GM19043 (cell line): ENCODE results near the gene ACTR8.
"Not testable (repeated sequence)": the region's sequence is repeated elsewhere in the genome, so short reads cannot be mapped to it uniquely, and the experiment has no call there.

Source experiments
- ATAC-seq: cut with Tn5 transposase; IDR thresholded peaks from one replicate; pipeline ENCODE4 v1.9.1; 2021; ENCODE audit warnings: low read depth; ENCODE audit not compliant: unreplicated experiment

The ACTR8 gene, protein sequence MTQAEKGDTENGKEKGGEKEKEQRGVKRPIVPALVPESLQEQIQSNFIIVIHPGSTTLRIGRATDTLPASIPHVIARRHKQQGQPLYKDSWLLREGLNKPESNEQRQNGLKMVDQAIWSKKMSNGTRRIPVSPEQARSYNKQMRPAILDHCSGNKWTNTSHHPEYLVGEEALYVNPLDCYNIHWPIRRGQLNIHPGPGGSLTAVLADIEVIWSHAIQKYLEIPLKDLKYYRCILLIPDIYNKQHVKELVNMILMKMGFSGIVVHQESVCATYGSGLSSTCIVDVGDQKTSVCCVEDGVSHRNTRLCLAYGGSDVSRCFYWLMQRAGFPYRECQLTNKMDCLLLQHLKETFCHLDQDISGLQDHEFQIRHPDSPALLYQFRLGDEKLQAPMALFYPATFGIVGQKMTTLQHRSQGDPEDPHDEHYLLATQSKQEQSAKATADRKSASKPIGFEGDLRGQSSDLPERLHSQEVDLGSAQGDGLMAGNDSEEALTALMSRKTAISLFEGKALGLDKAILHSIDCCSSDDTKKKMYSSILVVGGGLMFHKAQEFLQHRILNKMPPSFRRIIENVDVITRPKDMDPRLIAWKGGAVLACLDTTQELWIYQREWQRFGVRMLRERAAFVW

DNA sequence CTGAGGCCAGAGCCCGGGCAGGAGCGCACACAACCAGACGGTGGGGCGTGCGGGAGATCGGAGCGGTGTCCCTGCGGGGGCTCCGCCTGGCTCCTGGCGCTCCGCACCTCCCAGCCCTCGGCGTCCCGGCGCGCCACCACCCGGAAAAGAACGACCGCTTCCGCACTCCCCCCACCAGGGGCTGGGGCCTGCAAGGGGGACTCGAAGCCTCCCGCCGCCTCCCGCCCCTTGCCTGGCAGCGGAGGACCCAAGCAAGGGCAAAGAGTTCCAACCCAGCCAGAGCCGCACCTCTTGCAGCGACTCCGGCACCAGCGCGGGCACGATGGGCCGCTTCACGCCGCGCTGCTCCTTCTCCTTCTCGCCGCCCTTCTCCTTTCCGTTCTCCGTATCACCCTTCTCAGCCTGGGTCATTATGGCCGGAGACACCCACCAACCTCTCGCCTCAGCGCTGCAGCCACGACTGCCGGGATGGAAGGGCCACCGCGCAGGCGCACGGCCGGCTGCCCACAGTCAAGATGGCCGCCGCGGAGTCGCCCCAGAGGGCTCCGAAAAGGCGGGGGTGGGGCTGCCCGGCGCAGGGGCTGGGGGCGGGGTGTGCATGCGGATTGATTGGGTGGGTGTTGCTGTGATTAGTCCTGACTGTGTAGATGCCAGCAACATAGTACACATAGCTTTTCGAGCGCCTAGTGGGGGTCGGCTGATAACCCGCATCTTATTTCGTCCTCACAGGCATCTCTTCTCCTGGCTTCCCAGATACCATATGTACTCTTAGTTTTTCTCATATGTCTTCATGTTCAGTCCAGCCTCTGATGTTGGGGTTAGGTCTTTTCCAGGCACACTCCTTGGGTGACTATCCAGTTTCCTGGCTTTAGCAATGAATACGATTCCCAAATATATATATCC is at the start of gene ACTR8:
Gene ACTR8, minus strand, starts transcription at position 462 of the 903 bp plus-strand sequence. Its CDS starts 51 bp downstream, at position 411.
- peak; percentile 74 for ATAC-seq

DNA sequence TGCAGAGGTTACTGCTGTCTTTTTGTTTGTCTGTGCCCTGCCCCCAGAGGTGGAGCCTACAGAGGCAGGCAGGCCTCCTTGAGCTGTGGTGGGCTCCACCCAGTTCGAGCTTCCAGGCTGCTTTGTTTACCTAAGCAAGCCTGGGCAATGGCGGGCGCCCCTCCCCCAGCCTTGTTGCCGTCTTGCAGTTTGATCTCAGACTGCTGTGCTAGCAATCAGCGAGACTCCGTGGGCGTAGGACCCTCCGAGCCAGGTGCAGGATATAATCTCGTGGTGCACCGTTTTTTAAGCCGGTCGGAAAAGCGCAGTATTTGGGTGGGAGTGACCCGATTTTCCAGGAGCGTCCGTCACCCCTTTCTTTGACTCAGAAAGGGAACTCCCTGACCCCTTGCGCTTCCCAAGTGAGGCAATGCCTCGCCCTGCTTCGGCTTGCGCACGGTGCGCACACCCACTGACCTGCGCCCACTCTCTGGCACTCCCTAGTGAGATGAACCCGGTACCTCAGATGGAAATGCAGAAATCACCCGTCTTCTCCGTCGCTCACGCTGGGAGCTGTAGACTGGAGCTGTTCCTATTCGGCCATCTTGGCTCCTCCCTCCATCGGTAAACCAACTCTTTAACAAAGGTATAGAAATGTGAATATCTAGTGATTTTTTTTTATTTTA is 45.4 kb upstream of the ACTR8 start:
- not testable (repeated sequence) for ATAC-seq

DNA sequence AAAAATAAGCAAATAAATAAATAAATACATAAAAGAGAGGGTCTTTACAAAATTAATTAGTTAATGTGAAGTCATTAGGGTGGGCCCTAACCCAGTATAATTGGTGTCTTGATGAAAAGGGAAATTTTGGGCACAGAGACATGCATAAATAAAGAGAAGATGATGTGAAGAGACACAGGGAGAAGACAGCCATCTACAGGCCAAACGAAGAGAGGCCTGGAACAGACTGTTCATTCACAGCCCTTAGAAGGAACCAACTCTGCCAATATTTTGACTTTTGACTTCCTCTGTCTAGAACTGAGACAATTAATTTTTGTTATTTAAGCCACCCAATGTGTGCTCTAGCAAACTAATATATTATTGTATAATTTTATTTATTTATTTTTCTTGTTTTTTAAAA is 39.3 kb upstream of the ACTR8 start:
- no peak for ATAC-seq

DNA sequence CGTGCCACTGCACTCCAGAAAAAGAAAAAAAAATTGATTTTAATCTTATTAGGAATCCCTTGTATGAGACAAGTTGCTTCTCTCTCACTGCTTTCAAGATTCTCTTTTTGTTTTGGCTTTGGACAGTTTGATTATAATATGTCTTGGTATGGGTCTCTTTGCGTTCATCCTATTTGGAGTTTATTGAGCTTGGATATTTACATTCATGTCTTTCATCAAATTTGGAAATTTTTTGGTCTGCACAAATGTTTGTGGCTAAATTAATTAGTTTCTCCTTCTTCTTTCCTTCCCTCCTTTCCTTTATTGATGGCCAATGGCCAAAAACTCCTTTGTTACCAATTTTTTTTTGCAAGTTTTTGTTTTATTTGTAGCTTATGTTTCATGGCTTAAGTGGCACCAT is 37.8 kb upstream of the ACTR8 start:
- no peak for ATAC-seq

DNA sequence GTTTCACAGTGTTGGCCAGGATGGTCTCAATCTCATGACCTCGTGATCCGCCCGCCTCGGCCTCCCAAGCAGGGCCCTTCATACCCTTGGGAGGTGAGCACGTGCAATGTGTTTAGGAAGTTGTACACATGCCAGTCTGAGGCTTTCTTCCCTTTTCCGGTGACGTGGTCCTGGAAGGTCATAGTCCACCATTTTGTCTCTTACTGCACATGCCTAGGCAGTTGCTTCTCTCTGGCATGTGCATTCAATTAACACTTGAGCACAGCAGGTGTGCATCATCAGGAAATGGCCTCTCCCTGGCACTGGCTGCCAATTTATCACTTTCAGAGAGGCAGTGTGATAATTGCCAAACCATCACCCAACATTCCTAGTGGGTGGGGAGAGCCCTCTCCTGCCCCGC is 31.4 kb upstream of the ACTR8 start:
- no peak for ATAC-seq

DNA sequence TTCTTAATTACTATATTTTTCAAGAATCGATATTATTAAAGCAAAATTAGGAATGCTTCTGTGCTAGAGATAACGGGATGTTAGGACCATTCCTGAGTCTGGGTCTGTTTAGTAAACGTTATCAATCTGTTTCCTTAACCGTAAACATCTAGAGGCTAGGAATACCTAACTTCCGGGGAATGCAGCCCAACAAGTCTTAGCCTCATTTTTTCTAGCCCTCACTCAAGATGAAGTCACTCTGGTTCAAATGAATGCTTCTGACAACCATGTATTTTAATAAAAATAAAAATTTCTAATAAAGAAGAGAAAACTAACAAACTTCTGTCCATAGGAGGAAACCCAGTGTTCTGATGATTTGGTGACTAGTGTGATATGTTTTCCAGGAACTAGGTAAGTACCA is 20.8 kb upstream of the ACTR8 start:
- ATAC-seq: no peak

DNA sequence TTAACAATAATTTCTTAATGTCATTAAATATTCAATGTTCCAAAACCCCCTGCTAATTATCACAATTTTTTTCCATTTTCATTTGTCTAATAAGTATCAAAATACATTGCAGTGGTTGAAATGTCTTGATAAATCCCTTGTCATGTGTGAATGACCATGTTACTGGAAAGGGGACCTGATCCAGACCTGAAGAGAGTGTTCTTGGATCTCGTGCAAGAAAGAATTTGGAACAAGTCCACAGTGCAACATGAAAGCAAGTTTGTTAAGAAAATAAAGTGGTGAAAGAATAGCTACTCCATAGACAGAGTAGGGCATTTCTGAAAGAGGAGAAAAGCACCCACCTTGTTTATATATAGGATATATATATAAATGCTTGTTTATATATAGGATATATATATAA is 20.1 kb upstream of the ACTR8 start:
- ATAC-seq: no peak

DNA sequence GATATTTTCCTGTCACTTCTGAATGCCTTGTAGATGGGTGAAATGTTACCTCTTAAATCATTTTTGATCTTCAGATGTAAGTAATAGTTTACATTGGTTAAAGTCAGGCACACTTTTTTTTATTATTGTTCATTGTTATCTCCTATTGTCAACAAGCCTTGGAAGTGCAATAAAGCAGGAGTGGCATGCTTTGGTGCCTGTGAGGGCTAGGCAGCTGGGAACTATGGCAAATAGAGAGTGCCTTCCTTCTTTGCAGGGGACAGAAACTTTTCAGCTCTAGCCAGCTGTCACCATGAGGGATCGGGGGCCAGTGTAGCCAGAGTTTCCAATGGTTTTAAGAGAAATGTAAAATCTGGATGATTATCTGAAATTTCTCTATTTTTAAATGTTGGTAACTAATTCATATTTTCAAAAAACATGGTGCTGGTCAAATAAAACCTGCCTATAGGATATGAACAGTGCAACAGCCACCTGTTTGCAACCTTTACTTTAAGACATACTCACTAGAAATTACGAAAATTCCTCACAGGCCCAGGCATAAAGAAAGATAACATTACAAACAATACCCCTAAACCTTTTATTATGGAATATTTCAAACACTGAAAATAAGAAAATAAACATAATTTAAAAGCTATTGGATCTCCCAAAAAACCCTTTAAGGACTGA is 18.8 kb upstream of the ACTR8 start:
- no peak for ATAC-seq

DNA sequence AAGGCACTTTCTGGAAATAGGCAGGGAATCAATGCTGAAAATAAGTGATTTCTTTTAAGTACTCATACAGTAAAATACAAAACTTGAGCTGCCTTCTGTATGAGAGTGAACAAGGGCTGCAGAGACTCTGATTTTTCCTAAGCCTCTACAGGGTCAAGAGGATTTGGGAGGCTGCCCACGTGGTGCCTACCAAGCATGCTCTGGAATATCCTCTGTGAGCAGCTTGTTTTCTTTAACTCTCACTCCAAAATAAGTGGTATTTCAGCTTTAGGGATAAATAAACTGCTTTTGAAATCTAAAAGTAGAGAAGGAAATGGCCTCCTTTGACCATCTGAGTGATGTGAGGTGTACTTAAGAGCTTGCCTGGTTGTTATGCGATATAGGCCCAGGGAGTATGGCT is 17.8 kb upstream of the ACTR8 start:
- ATAC-seq: no peak

DNA sequence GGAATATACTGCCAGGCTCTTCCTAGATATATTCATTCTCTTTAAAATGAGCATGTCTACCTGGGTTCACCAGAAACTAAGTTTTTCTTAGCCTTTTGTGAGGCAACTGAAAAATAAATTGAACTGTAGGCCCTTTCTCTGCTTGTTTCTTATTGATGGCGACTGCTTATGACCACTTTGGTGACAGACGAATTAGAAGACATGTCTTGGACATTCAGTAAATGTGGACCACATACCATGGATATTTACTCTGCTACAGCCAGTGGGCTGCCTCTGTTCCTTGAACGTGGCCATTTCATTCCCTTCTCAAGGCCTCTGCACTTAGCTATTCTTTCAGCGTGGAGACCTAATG is 10.3 kb upstream of the ACTR8 start:
- no peak for ATAC-seq

DNA sequence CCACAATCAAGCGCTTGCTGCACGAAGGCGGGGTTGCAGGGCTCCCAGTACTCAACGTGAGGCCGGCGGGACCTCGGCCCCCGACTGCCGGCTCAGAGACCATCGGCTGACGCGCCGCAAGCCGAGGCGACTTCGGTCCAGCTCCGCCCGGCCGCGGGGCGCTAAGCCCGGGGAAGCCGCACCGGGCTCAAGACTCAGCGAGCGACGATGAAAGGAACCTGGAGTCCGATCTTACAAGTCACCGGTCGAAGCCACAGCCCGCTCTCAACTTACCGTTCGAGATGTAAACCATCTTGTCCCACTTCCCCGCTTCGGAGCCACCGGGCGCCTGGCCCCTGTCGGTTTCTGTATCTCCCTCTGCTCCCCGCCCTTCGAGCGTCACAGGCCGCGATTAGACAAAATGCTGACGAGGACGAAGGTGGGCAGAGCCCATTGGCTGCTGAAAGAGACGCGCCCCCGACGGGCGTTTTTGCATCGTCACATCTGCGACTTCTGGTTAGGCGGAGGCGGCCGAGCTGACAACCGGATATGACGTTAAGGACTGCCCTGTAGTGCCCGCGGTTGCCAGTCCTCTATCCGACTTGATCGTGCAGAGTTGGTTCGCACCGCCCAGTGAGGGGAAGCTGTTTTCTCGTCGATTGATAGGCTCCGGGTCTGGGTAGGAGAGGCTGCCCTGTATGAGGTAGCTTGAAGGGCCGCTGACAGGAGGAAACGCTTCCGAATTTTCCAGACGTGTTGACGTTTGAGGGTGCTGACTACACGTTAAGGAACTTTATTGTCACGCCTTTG is 9.7 kb upstream of the ACTR8 start, which contains the start of gene SELENOK:
Gene SELENOK, minus strand, starts transcription at position 363 of the 789 bp plus-strand sequence.
- peak; percentile 93 for ATAC-seq

DNA sequence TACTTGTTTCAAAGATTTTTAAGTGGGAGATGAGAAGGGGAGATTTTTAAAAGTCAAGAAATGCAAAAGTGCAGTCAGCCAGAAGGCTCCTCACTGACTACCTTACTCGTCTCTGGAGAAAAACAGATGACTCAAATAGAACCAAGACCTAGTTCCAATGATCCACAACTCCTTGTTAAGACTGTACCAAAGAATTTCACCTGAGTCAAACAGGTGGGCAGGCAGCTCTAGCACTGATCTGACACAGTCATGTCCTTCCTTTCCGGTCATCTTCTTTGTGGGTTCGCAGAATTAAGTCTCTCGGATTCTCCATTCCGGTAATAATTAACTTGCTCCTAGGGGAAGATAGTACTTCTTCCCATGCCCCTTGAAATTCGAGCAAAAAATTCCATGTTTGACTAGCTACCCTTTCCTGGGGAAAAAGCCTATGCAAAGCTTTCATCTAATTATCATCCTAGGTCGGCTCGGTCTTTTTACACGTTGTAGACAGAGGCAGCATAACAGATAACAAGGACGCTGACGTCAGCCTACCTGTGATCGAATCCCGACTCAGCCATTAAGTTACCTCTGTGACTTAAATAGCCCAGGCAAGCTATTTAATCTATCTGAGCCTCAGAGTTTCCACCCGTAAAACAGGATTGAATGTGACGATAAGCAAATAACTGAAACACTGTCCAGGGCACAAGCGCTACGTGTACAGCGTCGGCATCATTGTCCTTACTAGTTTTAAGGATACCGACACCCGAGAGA is 8.9 kb upstream of the ACTR8 start:
- no peak for ATAC-seq

DNA sequence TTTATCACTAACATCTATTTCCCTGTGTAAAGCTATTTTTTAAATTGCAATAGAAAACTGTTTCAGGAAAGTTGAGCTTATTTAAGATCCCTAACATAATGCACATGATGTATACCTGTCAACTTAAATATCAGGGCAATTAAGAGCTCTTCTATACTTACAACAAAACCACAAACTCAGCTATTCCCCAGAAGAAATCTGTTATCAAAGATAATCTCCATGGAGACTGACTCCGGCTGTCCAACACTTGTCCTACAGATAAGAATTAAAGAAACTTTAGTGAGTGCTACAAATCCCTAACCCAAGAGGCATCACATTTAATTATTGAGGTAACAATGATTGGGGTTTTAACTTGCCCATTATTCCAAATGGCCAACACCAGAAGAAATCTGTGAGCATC is 6.3 kb upstream of the ACTR8 start:
- ATAC-seq: no peak

DNA sequence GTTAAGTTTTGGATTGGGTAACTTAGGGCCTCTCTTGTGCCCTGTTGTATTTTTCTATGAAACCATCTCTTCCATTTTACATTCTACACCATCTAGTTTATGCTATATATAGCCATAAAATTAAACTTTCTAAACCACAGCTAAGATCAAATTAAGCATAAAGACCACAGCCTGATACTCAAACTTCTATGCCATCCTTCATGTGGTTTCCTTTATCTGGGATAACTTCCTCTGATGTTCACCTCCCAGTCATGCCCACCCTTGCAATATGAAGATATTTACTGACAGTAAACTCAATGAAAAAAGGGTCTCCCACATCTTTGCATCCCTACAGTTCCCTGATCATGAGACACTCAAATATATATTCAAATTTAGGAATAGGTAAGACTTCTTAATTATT is 5.5 kb upstream of the ACTR8 start:
- ATAC-seq: no peak

DNA sequence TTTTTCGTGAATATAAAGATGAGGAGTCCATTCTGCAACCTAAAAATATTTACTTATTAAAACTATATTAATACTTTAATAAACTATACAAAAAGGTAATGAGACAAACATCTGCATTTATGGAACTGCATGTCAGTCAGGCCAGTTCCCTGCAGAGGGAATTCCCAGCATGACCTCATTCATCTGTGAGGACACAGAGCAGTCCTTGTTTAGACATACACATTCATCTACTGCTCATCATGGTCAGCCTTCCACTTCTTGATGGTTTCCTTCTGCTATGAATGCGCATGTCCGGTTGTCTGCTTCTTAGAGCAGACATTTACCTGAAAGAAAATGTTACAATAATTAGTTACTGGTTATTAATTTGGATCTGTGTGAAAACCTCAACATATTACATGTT is 3.3 kb upstream of the ACTR8 start:
- no peak for ATAC-seq

DNA sequence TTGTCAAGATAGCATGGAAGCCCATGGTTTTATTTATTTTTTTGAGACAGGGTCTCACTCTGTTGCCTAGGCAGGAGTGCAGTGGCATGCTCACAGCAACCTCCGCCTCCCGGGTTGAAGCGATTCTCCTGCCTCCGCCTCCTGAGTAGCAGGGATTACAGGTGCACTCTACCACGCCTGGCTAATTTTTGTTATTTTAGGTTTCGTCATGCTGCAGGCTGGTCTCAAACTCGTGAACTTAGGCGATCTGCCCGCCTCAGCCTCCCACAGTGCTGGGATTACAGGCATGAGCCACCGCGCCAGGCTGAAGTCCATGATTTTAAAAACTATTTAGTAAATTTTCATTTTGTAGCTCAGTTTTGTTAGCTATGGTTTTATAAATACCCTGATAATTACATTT is 2.7 kb upstream of the ACTR8 start:
- ATAC-seq: no peak

DNA sequence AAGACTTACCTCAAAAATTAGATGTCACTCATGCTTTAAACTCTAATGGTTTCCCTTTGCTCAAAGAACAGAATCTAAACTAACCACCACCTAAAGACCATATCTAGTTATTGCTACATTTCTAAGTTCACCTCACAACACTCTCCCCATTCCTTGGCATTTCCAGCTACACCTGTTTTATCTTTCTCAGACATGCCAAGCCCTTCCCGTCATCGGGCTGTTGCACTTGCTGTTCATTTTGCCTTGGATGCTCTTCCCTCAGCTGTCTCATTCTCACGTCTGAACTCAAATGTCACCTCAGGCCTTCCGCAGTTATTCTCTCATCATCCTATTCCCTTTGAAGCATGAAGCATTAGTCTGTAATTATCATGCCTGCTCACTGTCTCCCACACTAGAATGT is 1.1 kb upstream of the ACTR8 start:
- no peak for ATAC-seq

DNA sequence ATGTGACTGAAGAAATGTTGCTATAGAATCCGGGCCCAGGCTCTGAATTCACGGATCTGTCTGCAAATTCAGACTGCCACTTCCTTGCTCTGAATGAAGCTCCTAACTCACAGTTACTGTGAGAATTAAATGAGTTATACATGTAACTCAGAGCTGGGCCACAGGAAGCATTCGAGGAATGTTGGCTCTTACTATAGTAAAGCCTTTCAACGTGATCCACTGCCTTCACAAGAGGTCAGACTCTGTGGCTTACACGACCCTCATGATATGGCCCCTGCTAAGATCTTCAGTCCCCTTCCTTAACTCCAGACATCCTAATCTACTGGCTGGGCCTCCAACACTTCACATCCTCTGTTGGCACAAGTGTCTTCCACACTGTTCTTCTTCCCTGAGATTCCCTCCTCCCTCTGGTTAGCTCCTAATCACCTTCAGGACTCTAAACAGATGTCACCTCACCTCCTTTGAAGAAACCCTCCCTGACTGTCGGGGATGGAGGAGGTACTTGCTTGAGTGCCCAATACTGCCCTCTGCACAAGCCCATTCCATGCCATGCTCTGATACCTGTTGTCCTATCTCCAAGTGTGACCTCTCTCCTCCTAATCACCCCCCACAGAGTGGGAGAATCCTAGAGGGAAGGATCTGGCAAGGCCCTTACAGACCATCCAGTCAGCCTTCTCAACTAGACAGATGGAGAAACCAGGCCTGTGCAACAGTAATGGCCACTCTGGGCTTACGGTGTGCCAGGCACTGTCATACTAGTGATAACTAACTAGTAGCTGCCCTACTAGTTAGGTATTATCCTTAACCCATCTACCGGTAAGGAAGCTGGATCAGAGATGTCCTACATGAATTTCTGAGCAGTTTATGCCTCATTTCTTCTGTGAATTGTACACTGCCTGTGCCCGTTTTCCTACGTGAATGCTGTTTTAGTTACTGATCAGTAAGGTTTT is 1.3 kb downstream of the ACTR8 start:
- no peak for ATAC-seq
